GM04503 (cell line): ENCODE measurements around the gene PGK1.
A peak's percentile ranks its signal among the peaks of the same experiment; 100 is the strongest.
"Not testable (repeated sequence)": the region's sequence is repeated elsewhere in the genome, so short reads cannot be mapped to it uniquely, and the experiment has no call there.

Experiments used
- DNase-seq: peaks from one replicate; pipeline ENCODE4 v3.0.0-alpha.2; 2012; ENCODE audit warnings: low read depth

The PGK1 gene

GRCh38 chrX:78116365-78116764 is 12.3 kb downstream of the PGK1 start:
- DNase-seq, result no peak

GRCh38 chrX:78116766-78117165 is 12.7 kb downstream of the PGK1 start:
- DNase-seq, result no peak

- DNase-seq, result no peak
Measured at GRCh38 chrX:78118628-78119027, 14.6 kb downstream of the PGK1 start.

GRCh38 chrX:78119521-78120227 is 15.6 kb downstream of the PGK1 start:
- DNase-seq, result no peak

- DNase-seq, result peak; percentile 3
Measured at GRCh38 chrX:78123190-78123589, 19.1 kb downstream of the PGK1 start.

- no peak for DNase-seq
Measured at GRCh38 chrX:78124307-78124706, 20.3 kb downstream of the PGK1 start.

GRCh38 chrX:78125148-78125547 is 21.1 kb downstream of the PGK1 start:
- DNase-seq, result no peak

- not testable (repeated sequence) for DNase-seq
Measured at GRCh38 chrX:78125781-78126180, 21.7 kb downstream of the PGK1 start.

- no peak for DNase-seq
Measured at GRCh38 chrX:78129714-78130113, 25.7 kb downstream of the PGK1 start.

GRCh38 chrX:78130396-78130795 is 26.3 kb downstream of the PGK1 start:
- DNase-seq, result no peak

GRCh38 chrX:78131117-78131516 is 27.1 kb downstream of the PGK1 start:
- DNase-seq, result no peak

- no peak for DNase-seq
Measured at GRCh38 chrX:78133238-78133960, 29.4 kb downstream of the PGK1 start.

- peak; percentile 21 for DNase-seq
Measured at GRCh38 chrX:78139160-78140123, 35.4 kb downstream of the PGK1 start, which contains the start of gene TAF9B. TSS of gene TAF9B (minus strand) at chrX:78139650. CDS start at chrX:78139611, 39 bp downstream.

GRCh38 chrX:78140206-78140605 is 36.2 kb downstream of the PGK1 start:
- no peak for DNase-seq

GRCh38 chrX:78147002-78147540 is 43.0 kb downstream of the PGK1 start:
- not testable (repeated sequence) for DNase-seq

- not testable (repeated sequence) for DNase-seq
Measured at GRCh38 chrX:78157373-78157772, 53.3 kb downstream of the PGK1 start.

- DNase-seq, result not testable (repeated sequence)
Measured at GRCh38 chrX:78157846-78158245, 53.8 kb downstream of the PGK1 start.

- DNase-seq, result not testable (repeated sequence)
Measured at GRCh38 chrX:78160711-78161110, 56.7 kb downstream of the PGK1 start.

GRCh38 chrX:78163175-78163574 is 59.1 kb downstream of the PGK1 start:
- DNase-seq, result not testable (repeated sequence)

- DNase-seq, result no peak
Measured at GRCh38 chrX:78165425-78165824, 61.4 kb downstream of the PGK1 start.

- no peak for DNase-seq
Measured at GRCh38 chrX:78168065-78168464, 64.0 kb downstream of the PGK1 start.
